MM.1S (cell line): ENCODE data around the gene OSBPL5.

Experiments used
- DNase-seq: peaks from one replicate; pipeline ENCODE4 v3.0.0-alpha.2; 2015
- H2AFZ ChIP-seq: fragments of 300-600 bp; sonication (generic); 2 replicates; pipeline ENCODE4 v1.6.0; 2016; ENCODE audit warnings: antibody characterized with exemption, low read length
- H3F3A ChIP-seq: fragments of 300-600 bp; sonication (generic); 2 replicates; pipeline ENCODE4 v1.6.1; 2016; ENCODE audit warnings: mild to moderate bottlenecking, antibody characterized with exemption, low read length, moderate library complexity, mixed read lengths; ENCODE audit not compliant: insufficient read depth
- H3K27ac ChIP-seq: fragments of 300-600 bp; sonication (generic); 2 replicates; pipeline ENCODE4 v1.5.1; 2016; ENCODE audit warnings: mild to moderate bottlenecking, low read length
- H3K27me3 ChIP-seq: fragments of 300-600 bp; sonication (generic); replicated peaks from 2 replicates; pipeline ENCODE4 v1.6.0; 2016; ENCODE audit warnings: low read length; ENCODE audit not compliant: insufficient read depth
- H3K36me3 ChIP-seq: fragments of 300-600 bp; sonication (generic); replicated peaks from 2 replicates; pipeline ENCODE4 v1.6.1; 2016; ENCODE audit warnings: mild to moderate bottlenecking, low read length, mixed read lengths; ENCODE audit not compliant: insufficient read depth
- H3K4me1 ChIP-seq: fragments of 300-600 bp; sonication (generic); 2 replicates; pipeline ENCODE4 v1.6.1; 2016; ENCODE audit warnings: low read length, mixed read lengths
- H3K4me2 ChIP-seq: fragments of 300-600 bp; sonication (generic); 2 replicates; pipeline ENCODE4 v1.6.0; 2016; ENCODE audit warnings: low read depth, low read length
- H3K4me3 ChIP-seq: fragments of 300-600 bp; sonication (generic); 2 replicates; pipeline ENCODE4 v1.5.1; 2016; ENCODE audit warnings: low read length, mixed read lengths
- H3K79me2 ChIP-seq: fragments of 300-600 bp; sonication (generic); 2 replicates; pipeline ENCODE4 v1.6.1; 2016; ENCODE audit warnings: mixed run types, low read length, mixed read lengths
- H3K9ac ChIP-seq: fragments of 300-600 bp; sonication (generic); 2 replicates; pipeline ENCODE4 v1.6.1; 2016; ENCODE audit warnings: low read length, mixed read lengths
- H3K9me2 ChIP-seq: fragments of 300-600 bp; sonication (generic); replicated peaks from 2 replicates; pipeline ENCODE4 v1.6.1; 2016; ENCODE audit warnings: mild to moderate bottlenecking, low read length, mixed read lengths; ENCODE audit not compliant: insufficient read depth
- H3K9me3 ChIP-seq: fragments of 300-600 bp; sonication (generic); replicated peaks from 2 replicates; pipeline ENCODE4 v1.6.1; 2016; ENCODE audit warnings: mild to moderate bottlenecking, low read length, mixed read lengths; ENCODE audit not compliant: insufficient read depth
- H4K20me1 ChIP-seq: fragments of 300-600 bp; sonication (generic); 2 replicates; pipeline ENCODE4 v1.6.1; 2016; ENCODE audit warnings: mild to moderate bottlenecking, low read length, moderate library complexity, mixed read lengths; ENCODE audit not compliant: insufficient read depth
- CTCF ChIP-seq: fragments of 300-600 bp; sonication (generic); IDR thresholded peaks from 2 replicates; pipeline ENCODE4 v1.5.1; 2016; ENCODE audit warnings: antibody characterized with exemption, low read length, mixed read lengths
- EZH2 ChIP-seq: fragments of 300-600 bp; sonication (generic); optimal IDR thresholded peaks from 2 replicates; pipeline ENCODE3; 2017; ENCODE audit warnings: low read depth, mild to moderate bottlenecking, antibody characterized with exemption, low read length, mixed read lengths
- EZH2phosphoT487 ChIP-seq: fragments of 300-600 bp; sonication (generic); IDR thresholded peaks from 2 replicates; pipeline ENCODE4 v1.6.1; 2018; ENCODE audit warnings: antibody characterized with exemption, low read length

Gene OSBPL5

GRCh38 chr11:3107608-3108182, 57.4 kb downstream of the OSBPL5 start:
- Histone ChIP-seq H2AFZ (no peak overlapping the region), H3K9ac (no peak overlapping the region), H3K4me2 (no peak overlapping the region), H3F3A (no peaks in the 10 kb centered on the region), H3K79me2 (no peaks in the 10 kb centered on the region), H3K9me2 (no peaks in the 10 kb centered on the region), H4K20me1 (no peaks in the 10 kb centered on the region), H3K4me1 (no peaks in the 10 kb centered on the region), H3K36me3 (no peaks in the 10 kb centered on the region), H3K9me3 (no peaks in the 10 kb centered on the region), H3K27ac (no peak overlapping the region), H3K27me3 (no peaks in the 10 kb centered on the region), H3K4me3 (no peak overlapping the region)
- DNase-seq, result no peak
- TF ChIP-seq EZH2phosphoT487, result no peak
- TF ChIP-seq CTCF, result no peak
- TF ChIP-seq EZH2, result no peak

- H3K9ac ChIP-seq, result no peak overlapping the region
- H3K27me3 ChIP-seq, result no peaks in the 10 kb centered on the region
- TF ChIP-seq EZH2, result no peak
- TF ChIP-seq EZH2phosphoT487, result no peak
- no peak for TF ChIP-seq CTCF
- no peak overlapping the region for H3K27ac ChIP-seq
- H4K20me1 ChIP-seq, result no peaks in the 10 kb centered on the region
- H3K9me3 ChIP-seq, result no peaks in the 10 kb centered on the region
- H3K4me2 ChIP-seq, result no peak overlapping the region
- H3K4me3 ChIP-seq, result no peak overlapping the region
- H3K79me2 ChIP-seq, result no peaks in the 10 kb centered on the region
- H3K36me3 ChIP-seq, result no peaks in the 10 kb centered on the region
- no peaks in the 10 kb centered on the region for H3F3A ChIP-seq
- no peaks in the 10 kb centered on the region for H3K9me2 ChIP-seq
- H2AFZ ChIP-seq, result no peak overlapping the region
- H3K4me1 ChIP-seq, result no peaks in the 10 kb centered on the region
- DNase-seq, result no peak
These were observed 58.2 kb downstream of the OSBPL5 start for GRCh38 chr11:3106736-3107524.

- TF ChIP-seq EZH2phosphoT487 (no peak), CTCF (no peak), EZH2 (no peak)
- no peaks in the 10 kb centered on the region for H3K79me2 ChIP-seq
- no peak overlapping the region for H2AFZ ChIP-seq
- H3K36me3 ChIP-seq, result no peaks in the 10 kb centered on the region
- H3K9ac ChIP-seq, result no peak overlapping the region
- H3F3A ChIP-seq, result no peaks in the 10 kb centered on the region
- no peaks in the 10 kb centered on the region for H3K9me3 ChIP-seq
- no peak overlapping the region for H3K27ac ChIP-seq
- H3K4me2 ChIP-seq, result no peak overlapping the region
- H3K9me2 ChIP-seq, result no peaks in the 10 kb centered on the region
- no peak for DNase-seq
- no peaks in the 10 kb centered on the region for H3K4me1 ChIP-seq
- H3K4me3 ChIP-seq, result no peak overlapping the region
- no peaks in the 10 kb centered on the region for H4K20me1 ChIP-seq
- no peaks in the 10 kb centered on the region for H3K27me3 ChIP-seq
These were observed 59.0 kb downstream of the OSBPL5 start for GRCh38 chr11:3105791-3106735.
